Gastroesophageal sphincter (tissue), 4 donors: Measurements from ENCODE around the gene NOL3. TPM values are rescaled to one million over a fixed set of nuclear protein-coding genes. Genes with fewer than 3 reads are reported as not detected.
A peak's percentile ranks its signal among the peaks of the same experiment; 100 is the strongest.

Experiments used
- ATAC-seq: fragments of 150-250 bp; one replicate; pipeline ENCODE4 v1.9.1; 2016; ENCODE audit warnings: mild to moderate bottlenecking, moderate library complexity
- H3K27ac ChIP-seq, 4 donors: fragments of 200-600 bp; sonication (generic) in 3 of 4; 1 replicate in 3 of 4; 2 replicates in 1 of 4; pipeline ENCODE4 v1.5.1; 2016 to 2019
- H3K27me3 ChIP-seq: fragments of 200-600 bp; sonication (generic); one replicate; pipeline ENCODE4 v1.5.1; 2019
- H3K36me3 ChIP-seq, 2 donors: fragments of 200-600 bp; sonication (generic); one replicate each; pipeline ENCODE4 v1.5.1; 2019; ENCODE audit warnings: control low read depth in 1 of 2
- H3K4me1 ChIP-seq, 3 donors: fragments of 200-600 bp; sonication (generic); 1 replicate in 2 of 3; 2 replicates in 1 of 3; pipeline ENCODE4 v1.5.1; 2016 to 2019; ENCODE audit warnings: control low read depth in 2 of 3
- H3K4me3 ChIP-seq, 2 donors: fragments of 200-600 bp; sonication (generic); one replicate each; pipeline ENCODE4 v1.5.1; 2019; ENCODE audit warnings: mild to moderate bottlenecking in 1 of 2, moderate library complexity in 1 of 2
- H3K9me3 ChIP-seq, 3 donors: fragments of 200-600 bp; sonication (generic); one replicate each; pipeline ENCODE4 v1.5.1; 2017 to 2019; ENCODE audit warnings: control low read depth in 2 of 3
- CTCF ChIP-seq, 4 experiments: fragments of 200-600 bp in 2 of 4; fragments of 450-650 bp in 2 of 4; sonication (generic) in 1 of 4; IDR thresholded peaks; one replicate each; pipeline ENCODE4 v1.5.1; 2017 to 2019; ENCODE audit warnings: antibody characterized with exemption in 4 of 4, mild to moderate bottlenecking in 2 of 4, moderate library complexity in 2 of 4
- EP300 ChIP-seq: sonication (generic); formaldehyde crosslinking; IDR thresholded peaks from one replicate; pipeline ENCODE4 v1.6.1; 2017; ENCODE audit warnings: antibody characterized with exemption, mild to moderate bottlenecking
- POLR2A ChIP-seq, 2 donors: fragments of 450-650 bp; IDR thresholded peaks; one replicate each; pipeline ENCODE4 v1.6.1; 2017; ENCODE audit warnings: antibody characterized with exemption in 2 of 2, mild to moderate bottlenecking in 2 of 2, moderate library complexity in 1 of 2
- POLR2AphosphoS5 ChIP-seq: sonication (generic); formaldehyde crosslinking; IDR thresholded peaks from one replicate; pipeline ENCODE4 v1.6.1; 2017; ENCODE audit warnings: antibody characterized with exemption
- WGBS, 2 donors: methylation state at CpG; one replicate each; pipeline ENCODE4 v1.1.5; 2018; ENCODE audit warnings: low coverage in 1 of 2; 5-methylcytosine and 5-hydroxymethylcytosine counted together
- total RNA-seq, 4 donors: library from RNA; depleted of rRNA; stranded (reverse); fragments of >200 nt; gene quantifications; one replicate each; pipeline ENCODE4 v1.1.0, GENCODE V29; 2016

Gene NOL3
- total RNA-seq, 4 donors from 2014 or later, result 23.0 to 78.9 (median 49.9) TPM

DNA sequence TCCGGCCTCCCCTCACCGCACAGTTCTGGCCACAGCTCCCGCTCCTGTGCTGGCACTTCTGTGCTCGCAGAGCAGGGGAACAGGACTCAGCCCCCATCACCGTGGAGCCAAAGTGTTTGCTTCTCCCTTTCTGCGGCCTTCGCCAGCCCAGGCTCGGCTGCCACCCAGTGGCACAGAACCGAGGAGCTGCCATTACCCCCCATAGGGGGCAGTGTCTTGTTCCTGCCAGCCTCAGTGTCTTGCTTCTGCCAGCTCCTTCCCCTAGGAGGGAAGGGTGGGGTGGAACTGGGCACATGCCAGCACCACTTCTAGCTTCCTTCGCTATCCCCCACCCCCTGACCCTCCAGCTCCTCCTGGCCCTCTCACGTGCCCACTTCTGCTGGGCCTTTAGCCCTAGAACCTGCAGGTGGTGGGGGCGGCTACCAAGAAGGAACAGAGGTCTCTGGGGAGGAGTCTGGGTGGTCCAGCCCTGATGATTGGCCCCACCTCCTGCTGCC is 27.9 kb downstream of the NOL3 start:
- Histone ChIP-seq H3K27me3 (no peaks in the 10 kb centered on the region), H3K9me3 (no peaks in the 10 kb centered on the region), H3K36me3 (peaks cover 0 to 86% of the 10 kb centered on the region in 2 donors), H3K4me3 (no peak overlapping the region), H3K4me1 (peaks cover 0 to 47% (median 14%) of the 10 kb centered on the region in 3 donors), H3K27ac (no peak overlapping the region)
- TF ChIP-seq CTCF (IDR thresholded peaks at IDR 0.05) (peak in 3 of 4 experiments; percentile 31 to 56 (median 38)), POLR2A (IDR thresholded peaks at IDR 0.05) (no peak), POLR2AphosphoS5 (no peak), EP300 (no peak)
- 50 to 70% methylated on average over 1 to 2 of the region's 12 CpGs for WGBS, 2 donors
- peak; percentile 26 for ATAC-seq

DNA sequence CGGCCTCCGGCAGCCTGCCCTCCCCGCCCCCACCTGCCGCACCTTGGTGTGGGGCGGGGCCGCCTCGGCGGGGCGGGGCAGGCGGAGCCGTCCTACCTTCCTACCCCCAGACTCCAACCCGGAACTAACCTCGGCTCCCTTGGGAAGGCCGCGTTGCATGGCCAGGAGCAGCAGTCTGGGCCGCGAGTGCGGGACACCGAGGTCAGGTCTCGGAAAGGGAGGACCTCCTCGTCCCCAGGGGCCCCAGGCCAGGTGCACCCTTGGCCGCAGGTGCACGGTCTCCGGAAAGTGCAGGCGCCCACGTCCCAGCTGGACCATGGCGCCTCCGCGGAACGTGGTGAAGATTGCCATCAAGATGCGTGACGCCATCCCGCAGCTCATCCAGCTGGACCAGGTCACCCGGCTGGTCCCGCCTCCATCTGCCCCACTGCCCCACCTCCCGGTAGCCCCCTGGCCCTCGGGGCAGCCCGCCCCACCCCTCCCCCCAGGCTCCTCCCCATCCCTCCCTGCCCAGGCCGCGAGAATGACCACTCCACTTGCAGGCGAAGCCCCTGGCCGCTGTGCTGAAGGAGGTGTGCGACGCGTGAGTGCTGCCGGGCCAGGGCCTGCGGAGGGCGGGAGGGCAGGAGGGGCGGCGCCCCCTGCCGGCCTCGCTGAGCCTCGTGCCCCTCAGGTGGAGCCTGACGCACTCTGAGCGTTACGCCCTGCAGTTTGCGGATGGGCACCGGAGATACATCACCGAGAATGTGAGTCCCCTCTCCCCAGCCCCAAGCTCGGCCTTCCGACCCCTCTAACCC is 28.9 kb downstream of the NOL3 start, which contains the start of gene ELMO3:
ELMO3 (plus strand) TSS at position 121 of the 797 bp plus-strand sequence; CDS start at position 317, 196 bp downstream.
- TF ChIP-seq POLR2AphosphoS5 (no peak), CTCF (IDR thresholded peaks at IDR 0.05) (peak in 3 of 4 experiments; percentile 17 to 48 (median 23))
- 0 to 77% methylated on average over 2 to 3 of the region's 61 CpGs for WGBS, 2 donors
- H3K36me3 ChIP-seq, result peaks cover 0 to 86% of the 10 kb centered on the region in 2 donors
- H3K4me3 ChIP-seq, result peak within 1 kb of the TSS in 1 of 2 donors; percentile 22
- peaks cover 0 to 38% (median 12%) of the 10 kb centered on the region in 3 donors for H3K4me1 ChIP-seq
- H3K27me3 ChIP-seq, result no peaks in the 10 kb centered on the region
- H3K27ac ChIP-seq, result peak within 1 kb of the TSS in 1 of 4 donors; percentile 2
- peak; percentile 57 for ATAC-seq
- no peaks in the 10 kb centered on the region for H3K9me3 ChIP-seq

GRCh38 chr16:67199808-67200198 is 29.5 kb downstream of the NOL3 start:
- peak; percentile 8 for ATAC-seq

DNA sequence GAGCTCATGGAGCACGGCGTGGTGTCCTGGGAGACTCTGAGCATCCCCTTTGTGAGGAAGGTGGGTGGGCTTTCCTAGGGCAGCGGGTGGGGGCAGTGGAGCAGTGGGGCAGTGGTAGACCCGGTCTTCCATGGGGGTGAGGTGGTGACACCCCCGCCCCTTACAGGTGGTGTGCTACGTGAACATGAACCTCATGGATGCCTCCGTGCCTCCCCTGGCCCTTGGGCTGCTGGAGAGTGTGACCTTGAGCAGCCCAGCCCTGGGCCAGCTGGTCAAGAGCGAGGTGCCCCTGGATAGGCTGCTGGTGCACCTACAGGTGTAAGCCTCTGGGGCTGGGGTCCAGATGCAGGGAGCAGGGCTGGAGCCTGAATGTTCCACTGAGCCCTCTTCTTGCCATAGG is 30.2 kb downstream of the NOL3 start:
- Histone ChIP-seq H3K4me3 (no peak overlapping the region), H3K27me3 (no peaks in the 10 kb centered on the region), H3K9me3 (no peaks in the 10 kb centered on the region), H3K4me1 (peaks cover 0 to 25% (median 12%) of the 10 kb centered on the region in 3 donors), H3K27ac (no peak overlapping the region), H3K36me3 (peaks cover 0 to 76% of the 10 kb centered on the region in 2 donors)
- TF ChIP-seq POLR2AphosphoS5 (no peak), POLR2A (IDR thresholded peaks at IDR 0.05) (no peak), EP300 (no peak), CTCF (IDR thresholded peaks at IDR 0.05) (no peak)
- no CpG with 5 or more reads among the region's 8 CpGs for WGBS, 2 donors
- ATAC-seq, result no peak

More at GRCh38 chr16:67199808-67200198, 29.5 kb downstream of the NOL3 start:
- Histone ChIP-seq H3K27me3 (no peaks in the 10 kb centered on the region), H3K27ac (peak overlapping the region in 1 of 4 donors; percentile 2), H3K9me3 (no peaks in the 10 kb centered on the region), H3K4me3 (peak overlapping the region in 1 of 2 donors; percentile 22), H3K36me3 (peaks cover 0 to 83% of the 10 kb centered on the region in 2 donors), H3K4me1 (peaks cover 0 to 32% (median 12%) of the 10 kb centered on the region in 3 donors)
- 0 to 42% methylated on average over 1 to 7 of the region's 22 CpGs for WGBS, 2 donors
- peak in 1 of 4 experiments; percentile 7 for TF ChIP-seq CTCF (IDR thresholded peaks at IDR 0.05)
- TF ChIP-seq POLR2A (IDR thresholded peaks at IDR 0.05), result no peak
